ENCODE data around the gene PROM1. TPM values are rescaled to one million over a fixed set of nuclear protein-coding genes. Genes with fewer than 3 reads are reported as not detected.

PROM1 gene
- total RNA-seq, 1 donor from 2014 or later: 2.9 TPM

- Histone ChIP-seq H3K9me3 (replicated peaks) (no peaks in the 10 kb centered on the region), H3K4me1 (no peaks in the 10 kb centered on the region), H3K36me3 (no peaks in the 10 kb centered on the region), H3K4me3 (no peak overlapping the region), H3K27ac (replicated peaks) (no peak overlapping the region), H3K27me3 (ENCODE audit: low read depth) (peaks cover 64% of the 10 kb centered on the region)
- intact Hi-C loops (cut with micrococcal nuclease): no loop called here
- no peak for DNase-seq
- no peak for TF ChIP-seq CTCF (IDR thresholded peaks at IDR 0.05; ENCODE audit: borderline replicate concordance)
Observed at GRCh38 chr4:15931451-15932210, 152.2 kb downstream of the PROM1 start.

- Histone ChIP-seq H3K4me3 (no peak overlapping the region), H3K4me1 (no peaks in the 10 kb centered on the region), H3K9me3 (replicated peaks) (no peaks in the 10 kb centered on the region), H3K27ac (replicated peaks) (no peak overlapping the region), H3K27me3 (ENCODE audit: low read depth) (peaks cover 64% of the 10 kb centered on the region), H3K36me3 (no peaks in the 10 kb centered on the region)
- DNase-seq: no peak
- no peak for TF ChIP-seq CTCF (IDR thresholded peaks at IDR 0.05; ENCODE audit: borderline replicate concordance)
- intact Hi-C loops (cut with micrococcal nuclease): no loop called here
Observed at GRCh38 chr4:15930314-15930713, 153.5 kb downstream of the PROM1 start.

- Histone ChIP-seq H3K4me3 (no peak overlapping the region), H3K27me3 (ENCODE audit: low read depth) (peaks cover 60% of the 10 kb centered on the region), H3K4me1 (no peaks in the 10 kb centered on the region), H3K27ac (replicated peaks) (no peak overlapping the region), H3K36me3 (no peaks in the 10 kb centered on the region), H3K9me3 (replicated peaks) (no peaks in the 10 kb centered on the region)
- no peak for TF ChIP-seq CTCF (IDR thresholded peaks at IDR 0.05; ENCODE audit: borderline replicate concordance)
- intact Hi-C loops (cut with micrococcal nuclease): no loop called here
- DNase-seq: no peak
Observed at GRCh38 chr4:15929540-15929939, 154.3 kb downstream of the PROM1 start.

GRCh38 chr4:15928883-15929282 is 154.9 kb downstream of the PROM1 start:
- H3K27me3 ChIP-seq (ENCODE audit: low read depth): peaks cover 65% of the 10 kb centered on the region
- no peak overlapping the region for H3K27ac ChIP-seq (replicated peaks)
- intact Hi-C loops (cut with micrococcal nuclease): no loop called here
- no peak overlapping the region for H3K4me3 ChIP-seq
- H3K36me3 ChIP-seq: no peaks in the 10 kb centered on the region
- no peaks in the 10 kb centered on the region for H3K4me1 ChIP-seq
- no peaks in the 10 kb centered on the region for H3K9me3 ChIP-seq (replicated peaks)
- no peak for DNase-seq
- TF ChIP-seq CTCF (IDR thresholded peaks at IDR 0.05; ENCODE audit: borderline replicate concordance): no peak

GRCh38 chr4:15926486-15926885 is 157.3 kb downstream of the PROM1 start:
- no peaks in the 10 kb centered on the region for H3K4me1 ChIP-seq
- DNase-seq: no peak
- no peak for TF ChIP-seq CTCF (IDR thresholded peaks at IDR 0.05; ENCODE audit: borderline replicate concordance)
- H3K4me3 ChIP-seq: no peak overlapping the region
- H3K27ac ChIP-seq (replicated peaks): no peak overlapping the region
- intact Hi-C loops (cut with micrococcal nuclease): no loop called here
- H3K36me3 ChIP-seq: no peaks in the 10 kb centered on the region
- peaks cover 47% of the 10 kb centered on the region for H3K27me3 ChIP-seq (ENCODE audit: low read depth)
- H3K9me3 ChIP-seq (replicated peaks): no peaks in the 10 kb centered on the region

Data from left ventricle myocardium inferior (tissue), 1 donor.